Activated CD4-positive, alpha-beta T cell treated with anti-CD3 and anti-CD28 coated beads, Interleukin-2, amount 50 U/mL, for 1 hour (primary cell): ENCODE data around the gene MTA3.
"Not testable (repeated sequence)": the region's sequence is repeated elsewhere in the genome, so short reads cannot be mapped to it uniquely, and the experiment has no call there.

ENCODE experiments used
- DNase-seq: peaks from one replicate; pipeline ENCODE4 v3.0.0-alpha.2; 2020

The MTA3 gene

DNA sequence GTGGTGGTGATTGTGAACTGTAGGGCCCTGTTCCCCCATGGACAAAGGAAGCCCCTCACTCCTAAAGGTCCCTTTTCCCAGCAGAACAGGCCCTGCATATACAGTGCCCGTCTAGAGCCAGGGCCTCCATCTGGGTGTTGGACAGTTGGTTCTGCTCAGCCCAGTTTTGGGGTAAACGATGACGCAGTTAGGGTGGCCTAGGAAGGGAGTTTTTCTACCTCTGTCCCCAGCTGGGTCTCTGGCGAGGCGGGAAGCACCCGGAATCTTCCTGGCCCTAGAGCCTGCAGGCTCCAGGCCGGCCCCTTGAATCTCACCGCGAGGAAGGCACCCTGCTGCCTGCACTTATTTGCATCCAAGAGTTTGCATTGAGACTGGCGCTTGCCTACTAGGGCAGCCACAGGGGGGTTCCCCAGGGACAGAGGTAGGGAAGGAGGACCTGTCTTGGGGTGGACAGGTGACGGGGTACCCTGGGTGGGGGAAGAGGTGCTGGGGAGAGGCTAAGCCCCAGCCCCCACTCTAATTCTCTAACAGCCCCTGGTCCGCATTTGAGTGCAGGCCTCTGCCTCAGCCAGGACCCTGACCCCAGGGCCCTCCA is 529 bp upstream of the MTA3 start:
- peak; percentile 1 for DNase-seq

DNA sequence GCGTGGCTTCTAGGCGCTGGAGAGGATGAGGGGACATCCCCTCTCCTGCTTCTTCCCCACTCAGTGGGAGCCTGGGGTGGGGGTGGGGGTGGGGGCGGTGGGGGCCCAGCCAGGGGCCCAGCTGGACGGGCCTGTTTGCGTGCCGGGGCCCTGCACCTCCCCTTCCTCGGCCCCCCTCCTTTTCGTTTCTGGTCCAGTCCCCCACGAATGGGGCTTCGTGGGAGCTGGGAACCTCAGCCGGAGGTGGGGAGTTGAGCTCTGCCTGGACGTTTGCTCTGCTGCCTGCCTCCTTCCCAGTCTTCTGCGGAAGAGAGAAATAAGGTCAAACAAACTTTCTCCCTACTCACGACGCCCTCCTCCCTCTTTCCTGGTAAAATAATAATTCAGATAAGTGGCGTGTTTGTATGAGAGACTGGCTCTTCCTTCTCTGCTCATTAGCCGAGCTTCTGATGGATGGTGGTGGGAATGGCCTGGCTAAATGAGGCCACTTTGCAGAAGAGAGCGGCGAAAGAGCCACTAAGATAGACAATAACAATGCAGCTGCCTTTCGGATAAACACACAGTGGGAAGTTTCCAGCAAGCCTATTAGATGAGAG is 782 bp downstream of the MTA3 start:
- no peak for DNase-seq

DNA sequence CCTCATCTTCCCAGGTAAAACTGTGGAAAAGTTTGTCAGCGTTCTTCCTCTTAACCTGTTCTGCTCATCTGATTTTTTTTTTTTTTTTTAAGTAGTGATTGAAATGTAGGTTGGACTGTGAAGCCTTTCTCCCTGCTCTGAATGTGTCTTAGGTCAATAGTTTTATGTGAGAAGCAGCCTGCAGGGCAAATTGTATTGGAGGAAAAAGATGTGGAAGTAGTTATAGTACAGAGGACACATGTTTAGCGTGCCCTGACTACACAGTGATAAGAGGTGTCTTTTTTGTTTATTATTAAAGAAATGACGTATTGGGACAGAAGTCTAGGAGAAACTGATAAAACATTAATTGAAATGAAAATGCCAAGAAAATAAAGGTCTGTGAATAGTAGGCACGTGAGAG is 1.5 kb downstream of the MTA3 start:
- DNase-seq = no peak

DNA sequence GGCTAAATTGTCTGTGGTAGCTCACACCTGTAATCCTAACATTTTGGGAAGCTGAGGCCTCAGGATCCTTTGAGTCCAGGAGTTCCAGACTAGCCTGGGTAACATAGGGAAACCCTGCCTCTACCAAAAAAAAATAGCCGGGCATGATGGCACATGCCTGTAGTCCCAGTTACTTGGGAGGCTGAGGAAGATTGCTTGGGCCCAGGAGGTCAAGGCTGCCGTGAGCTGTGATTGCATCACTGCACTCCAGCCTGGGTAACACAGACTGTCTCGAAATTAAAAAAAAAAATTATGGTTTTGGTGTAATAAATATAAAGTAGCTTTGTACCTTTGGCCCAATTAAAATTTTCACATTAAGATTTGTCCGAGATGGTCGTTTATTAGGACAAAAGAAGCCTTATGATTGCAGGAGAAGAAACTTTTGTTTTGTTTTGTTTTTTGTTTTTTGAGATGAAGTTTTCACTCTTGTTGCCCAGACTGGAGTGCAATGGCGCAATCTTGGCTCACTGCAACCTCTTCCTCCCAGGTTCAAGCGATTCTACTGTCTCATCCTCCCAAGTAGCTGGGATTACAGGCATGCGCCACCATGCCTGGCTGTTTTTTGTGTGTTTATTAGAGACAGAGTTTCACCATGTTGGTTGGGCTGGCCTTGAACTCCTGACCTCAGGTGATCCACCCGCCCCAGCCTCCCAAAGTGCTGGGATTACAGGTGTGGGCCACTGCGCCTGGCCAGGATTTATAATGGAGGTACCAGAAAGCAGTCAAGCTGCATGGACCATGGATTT is 4.1 kb downstream of the MTA3 start:
- no peak for DNase-seq

DNA sequence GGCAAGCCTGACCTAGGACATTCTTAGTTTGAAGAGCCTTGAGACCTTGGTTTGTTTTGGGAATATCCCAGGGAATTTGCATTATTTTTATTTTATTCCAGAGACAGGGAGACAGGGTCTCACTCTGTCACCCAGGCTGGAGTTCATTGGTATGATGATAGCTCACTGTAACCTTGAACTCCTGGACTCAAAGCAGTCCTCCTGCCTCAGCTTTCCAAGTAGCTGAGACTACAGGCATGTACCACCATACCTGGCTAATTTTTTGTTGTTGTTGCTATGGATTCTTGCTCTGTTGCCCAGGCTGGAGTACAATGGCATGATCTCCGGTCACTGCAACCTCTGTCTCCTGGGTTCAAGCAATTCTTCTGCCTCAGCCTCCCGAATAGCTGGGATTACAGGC is 4.8 kb downstream of the MTA3 start:
- DNase-seq = no peak

DNA sequence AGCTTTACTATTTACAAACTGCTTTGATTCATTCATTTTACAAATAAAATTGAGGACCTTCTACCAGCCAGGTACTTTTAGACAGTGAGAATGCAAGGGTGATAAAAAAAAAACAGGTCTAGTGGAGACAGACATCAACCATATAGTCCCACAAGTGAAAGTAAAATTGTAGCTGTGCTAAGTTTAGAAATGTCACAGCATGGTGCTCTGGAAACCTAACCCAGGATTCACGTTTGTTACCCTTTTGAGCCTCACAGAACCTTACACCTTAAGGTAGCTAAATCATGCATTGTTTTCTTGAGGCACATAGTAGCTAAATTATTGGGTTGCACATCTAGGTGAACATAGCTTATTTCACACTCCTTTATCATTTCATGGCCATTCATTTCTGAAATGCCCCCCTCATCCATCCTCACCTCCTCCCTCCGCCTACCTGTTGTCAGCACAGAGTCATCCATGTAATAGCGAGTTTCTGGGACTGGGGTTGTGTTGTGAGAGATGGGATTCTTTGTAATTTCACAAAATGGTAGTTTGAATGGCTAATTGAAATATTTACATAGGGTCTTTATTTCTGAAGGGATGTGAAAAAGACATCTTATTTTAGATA is 7.1 kb downstream of the MTA3 start:
- DNase-seq = no peak

DNA sequence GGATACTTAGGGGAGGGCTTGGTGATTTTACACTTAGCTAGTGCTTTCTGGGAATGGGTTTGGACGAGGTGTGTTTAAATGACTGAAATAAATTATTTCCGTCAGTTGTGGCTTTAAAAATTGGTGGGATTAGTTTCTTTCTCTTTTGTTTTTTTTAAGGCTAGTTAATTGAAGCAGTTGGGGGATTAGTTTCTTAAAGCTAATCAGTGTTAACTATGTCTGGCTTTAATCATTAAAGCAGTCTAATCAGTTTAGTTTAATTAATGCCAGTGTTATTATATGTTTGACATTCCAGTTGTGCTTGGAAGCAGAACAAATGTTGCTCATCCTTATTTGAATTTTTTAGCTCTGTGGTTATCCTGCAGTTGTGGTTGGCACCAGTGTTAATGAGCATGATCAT is 10.2 kb downstream of the MTA3 start:
- no peak for DNase-seq

DNA sequence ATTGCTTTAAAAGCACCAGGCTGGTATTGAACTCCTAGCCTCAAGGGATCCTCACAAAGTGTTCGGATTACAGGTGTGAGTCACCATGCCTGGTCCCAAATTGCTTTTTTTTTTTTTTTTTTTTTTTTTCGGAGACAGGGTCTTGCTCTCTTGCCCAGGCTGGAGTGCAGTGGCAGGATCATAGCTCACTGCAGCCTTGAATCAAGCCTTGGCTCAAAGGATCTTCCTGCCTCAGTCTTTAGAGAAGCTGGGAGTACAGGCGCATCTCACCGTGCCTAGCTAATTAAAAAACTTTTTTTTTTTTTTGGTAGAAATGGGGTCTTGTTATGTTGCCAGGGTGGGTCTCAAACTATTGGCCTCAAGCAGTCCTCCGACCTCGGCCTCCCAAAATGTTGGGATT is 12.8 kb downstream of the MTA3 start:
- no peak for DNase-seq

DNA sequence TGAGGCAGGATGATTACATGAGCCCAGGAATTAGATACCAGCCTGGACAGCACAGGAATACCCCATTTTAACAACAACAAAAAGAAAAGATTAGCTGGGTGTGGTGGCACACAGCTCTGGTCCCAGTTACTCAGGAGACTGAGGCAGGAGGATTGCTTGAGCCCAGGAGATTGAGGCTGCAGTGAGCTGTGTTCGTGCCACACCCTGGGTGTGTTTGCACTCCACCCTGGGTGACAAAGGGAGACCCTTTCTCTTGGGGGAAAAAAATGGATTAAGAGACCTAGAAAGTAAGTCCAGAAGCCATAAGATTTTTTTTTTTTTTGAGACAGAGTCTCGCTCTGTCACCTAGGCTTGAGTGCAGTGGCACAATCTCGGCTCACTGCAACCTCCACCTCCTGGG is 16.2 kb downstream of the MTA3 start:
- DNase-seq = not testable (repeated sequence)

DNA sequence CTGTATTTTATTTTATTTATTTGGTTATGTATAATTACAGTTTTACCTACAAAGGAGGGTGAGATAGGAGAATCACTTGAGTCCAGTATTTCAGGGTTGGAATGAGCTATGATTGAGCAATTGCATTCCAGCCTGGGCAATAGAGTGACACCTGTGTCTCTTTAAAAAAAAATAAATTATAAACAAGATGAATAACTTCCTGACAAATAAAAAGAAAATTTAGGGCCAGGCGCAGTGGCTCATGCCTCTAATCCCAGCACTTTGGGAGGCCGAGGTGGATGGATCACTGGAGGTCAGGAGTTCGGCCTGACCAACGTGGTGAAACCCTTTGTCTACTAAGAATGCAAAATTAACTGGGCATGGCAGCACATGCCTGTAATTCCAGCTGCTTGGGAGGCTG is 17.3 kb downstream of the MTA3 start:
- no peak for DNase-seq

DNA sequence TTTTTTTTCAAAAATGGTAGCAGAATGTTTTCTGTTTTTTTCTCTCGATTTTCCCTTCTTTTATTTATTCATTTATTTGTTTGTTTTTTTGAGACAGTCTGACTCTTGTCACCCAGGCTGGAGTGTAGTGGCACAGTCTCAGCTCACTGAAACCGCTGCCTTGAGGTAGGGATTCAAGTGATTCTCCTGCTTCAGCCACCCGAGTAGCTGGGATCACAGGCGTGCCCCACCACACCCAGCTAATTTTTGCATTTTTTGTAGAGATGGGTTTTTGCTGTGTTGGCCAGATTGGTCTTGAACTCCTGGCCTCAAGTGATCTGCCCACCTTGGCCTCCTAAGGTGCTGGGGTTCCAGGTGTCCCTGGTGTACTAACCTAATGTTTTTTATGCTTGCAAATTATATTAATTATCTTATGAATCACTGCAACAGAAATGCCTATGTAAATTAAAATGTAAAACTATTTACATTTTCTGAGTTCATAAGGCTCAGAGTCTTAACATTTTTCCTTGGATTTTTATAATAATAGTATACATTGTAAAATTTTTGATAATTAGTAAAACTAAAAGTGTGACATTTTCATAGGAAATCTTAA is 19.2 kb downstream of the MTA3 start:
- DNase-seq = no peak

DNA sequence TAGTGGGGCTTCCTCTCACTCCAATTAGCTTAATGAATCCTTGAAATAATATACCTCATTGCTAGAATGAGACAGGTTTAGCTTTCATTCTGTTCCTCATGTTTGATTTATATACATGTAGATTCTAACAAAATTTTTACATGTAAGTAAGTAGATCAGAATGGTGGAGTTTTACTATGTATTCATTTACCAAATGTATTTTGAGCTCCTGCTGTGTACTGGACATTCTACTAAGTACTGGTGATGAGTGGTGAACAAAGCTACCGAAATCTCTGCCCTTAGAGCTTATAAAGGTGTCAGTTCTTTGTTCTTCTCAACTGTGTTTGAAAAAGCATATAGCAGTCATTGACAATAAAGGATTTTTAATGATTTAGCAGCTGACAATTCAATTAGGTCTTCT is 19.7 kb downstream of the MTA3 start:
- DNase-seq = no peak

DNA sequence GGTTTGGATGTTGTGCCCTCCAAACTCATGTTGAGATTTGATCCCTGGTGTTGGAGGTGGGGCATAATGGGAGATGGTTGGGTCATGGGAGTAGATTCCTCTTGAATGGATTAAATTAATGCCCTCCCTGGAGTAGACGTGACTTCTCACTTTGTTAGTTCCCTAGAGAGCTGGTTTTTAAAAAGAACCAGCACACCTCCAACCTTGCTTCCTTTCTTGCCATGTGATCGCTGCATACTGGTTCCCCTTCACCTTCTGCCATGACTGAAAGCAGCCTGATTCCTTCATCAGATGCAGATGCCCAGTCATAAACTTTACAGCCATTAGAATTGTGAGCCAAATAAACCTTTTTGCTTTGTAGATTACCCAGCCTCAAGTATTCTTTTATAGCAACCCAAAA is 21.7 kb downstream of the MTA3 start:
- DNase-seq = no peak

DNA sequence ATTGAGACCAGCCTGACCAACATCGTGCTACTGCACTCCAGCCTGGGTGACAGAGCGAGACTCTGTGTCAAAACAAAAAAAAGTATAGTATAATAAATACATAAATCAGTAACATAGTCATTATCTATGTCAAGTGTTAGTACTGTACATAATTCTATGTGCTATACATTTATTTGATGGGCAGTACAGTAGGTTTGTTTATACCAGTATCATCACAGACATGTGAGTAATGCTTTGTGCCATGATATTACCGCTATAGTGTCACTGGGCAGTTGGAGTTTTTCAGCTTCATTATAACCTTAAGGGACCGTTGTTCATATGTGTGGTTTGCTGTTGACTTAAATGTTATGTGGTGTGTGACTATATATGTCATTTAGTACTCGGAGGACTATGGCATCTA is 24.9 kb downstream of the MTA3 start:
- DNase-seq = no peak

DNA sequence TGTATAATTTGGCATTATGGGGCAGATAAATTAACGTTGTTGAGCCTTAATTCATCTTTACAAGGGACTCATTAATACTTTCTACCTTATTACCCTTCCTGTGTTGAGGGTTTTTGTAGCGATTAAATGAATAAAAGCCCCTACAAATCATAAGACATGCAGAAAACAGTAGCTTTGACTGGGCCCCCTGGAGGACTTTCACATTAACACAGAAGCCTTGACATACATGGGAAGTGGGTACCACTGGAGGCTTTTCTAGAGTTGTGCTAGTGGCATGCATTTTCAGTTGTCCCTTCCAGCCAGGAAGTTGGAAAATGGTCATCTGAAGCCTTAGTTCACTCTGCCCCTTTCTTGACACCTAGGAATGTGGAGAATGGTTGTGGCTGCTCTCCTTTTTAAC is 30.2 kb downstream of the MTA3 start:
- DNase-seq = no peak

DNA sequence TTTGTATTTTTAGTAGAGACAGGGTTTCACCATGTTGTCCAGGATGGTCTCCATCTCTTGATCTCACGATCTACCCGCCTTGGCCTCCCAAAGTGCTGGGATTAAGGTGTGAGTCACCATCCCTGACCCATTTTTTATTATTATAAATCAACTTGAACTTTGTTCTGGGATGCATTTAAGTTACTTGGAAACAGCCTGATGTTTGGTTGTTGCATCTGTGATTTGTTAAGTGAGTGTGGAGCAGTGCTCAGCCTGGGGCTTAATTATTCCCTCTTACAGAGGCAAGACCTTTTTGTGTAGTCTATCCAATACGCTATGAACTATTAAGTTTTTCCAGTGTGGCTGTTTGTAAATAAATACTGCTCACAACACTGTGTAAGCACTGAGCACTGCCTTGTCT is 32.6 kb downstream of the MTA3 start:
- no peak for DNase-seq

DNA sequence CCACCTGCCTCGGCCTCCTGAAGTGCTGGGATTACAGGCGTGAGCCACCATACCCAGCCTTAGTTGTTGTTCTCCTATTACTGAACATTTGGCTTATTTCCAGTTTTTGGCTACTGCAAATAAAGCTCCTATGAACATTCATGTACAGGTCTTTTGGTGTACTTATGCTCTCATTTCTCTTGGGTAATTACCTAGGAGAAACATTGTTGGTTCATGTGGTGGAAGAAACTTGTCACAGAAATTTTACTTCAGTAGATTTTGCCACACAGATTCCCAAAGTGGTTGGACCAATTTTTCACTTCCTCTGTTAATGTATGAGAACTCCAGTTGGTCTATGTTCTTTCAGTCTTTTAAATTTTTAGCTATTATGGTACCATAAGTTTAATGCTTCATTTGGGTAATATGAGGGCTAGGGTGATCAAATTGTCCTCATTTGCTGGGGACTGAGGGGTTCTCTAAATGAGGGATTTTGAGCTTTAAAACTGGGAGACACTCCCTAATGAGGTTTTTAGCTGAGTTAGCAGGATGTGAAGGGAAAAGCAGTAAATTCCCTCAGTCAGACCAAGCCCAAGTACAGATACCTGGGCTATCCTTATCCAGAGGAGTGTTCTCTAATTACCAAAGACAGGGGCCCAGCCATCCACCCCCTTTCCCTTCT is 33.9 kb downstream of the MTA3 start:
- no peak for DNase-seq

DNA sequence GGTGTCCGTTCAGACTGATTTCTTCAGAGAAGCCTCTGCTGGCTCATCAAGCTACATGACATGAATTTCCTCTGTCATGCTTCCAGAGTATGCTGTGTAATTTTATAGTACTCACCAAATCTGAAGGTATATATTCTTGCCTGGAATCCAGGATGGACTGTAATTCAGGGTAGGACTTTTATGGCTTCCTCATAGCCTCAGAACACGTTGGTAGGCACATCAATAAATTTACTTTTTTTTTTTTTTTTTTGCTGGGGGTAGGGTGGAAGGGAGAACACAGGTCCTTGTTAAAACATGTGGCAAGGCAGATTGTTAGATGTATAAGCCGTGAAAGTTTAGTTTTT is 34.4 kb downstream of the MTA3 start:
- DNase-seq = no peak

DNA sequence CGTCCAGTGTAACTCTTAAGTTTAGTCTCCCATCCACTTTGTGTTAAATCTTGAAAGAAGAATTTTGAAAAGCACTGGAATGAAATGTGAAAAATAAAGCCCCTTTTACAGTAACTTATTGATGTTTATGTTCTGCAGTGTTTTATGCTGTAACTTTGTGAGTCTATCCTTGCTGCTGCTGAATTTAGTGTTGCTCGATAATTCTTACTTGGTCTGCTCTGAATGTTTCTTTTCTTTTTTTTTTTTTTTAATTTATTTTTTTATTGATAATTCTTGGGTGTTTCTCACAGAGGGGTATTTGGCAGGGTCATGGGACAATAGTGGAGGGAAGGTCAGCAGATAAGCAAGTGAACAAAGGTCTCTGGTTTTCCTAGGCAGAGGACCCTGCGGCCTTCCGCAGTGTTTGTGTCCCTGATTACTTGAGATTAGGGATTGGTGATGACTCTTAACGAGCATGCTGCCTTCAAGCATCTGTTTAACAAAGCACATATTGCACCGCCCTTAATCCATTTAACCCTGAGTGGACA is 36.0 kb downstream of the MTA3 start:
- not testable (repeated sequence) for DNase-seq

DNA sequence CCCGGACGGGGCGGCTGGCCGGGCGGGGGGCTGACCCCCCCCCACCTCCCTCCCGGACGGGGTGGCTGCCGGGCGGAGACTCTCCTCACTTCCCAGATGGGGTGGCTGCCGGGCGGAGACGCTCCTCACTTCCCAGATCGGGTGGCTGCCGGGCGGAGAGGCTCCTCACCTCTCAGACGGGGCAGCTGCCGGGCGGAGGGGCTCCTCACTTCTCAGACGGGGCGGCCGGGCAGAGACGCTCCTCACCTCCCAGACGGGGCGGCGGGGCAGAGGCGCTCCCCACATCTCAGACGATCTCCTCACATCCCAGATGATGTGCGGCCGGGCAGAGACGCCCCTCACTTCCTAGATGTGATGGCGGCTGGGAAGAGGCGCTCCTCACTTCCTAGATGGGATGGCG is 37.7 kb downstream of the MTA3 start:
- not testable (repeated sequence) for DNase-seq

DNA sequence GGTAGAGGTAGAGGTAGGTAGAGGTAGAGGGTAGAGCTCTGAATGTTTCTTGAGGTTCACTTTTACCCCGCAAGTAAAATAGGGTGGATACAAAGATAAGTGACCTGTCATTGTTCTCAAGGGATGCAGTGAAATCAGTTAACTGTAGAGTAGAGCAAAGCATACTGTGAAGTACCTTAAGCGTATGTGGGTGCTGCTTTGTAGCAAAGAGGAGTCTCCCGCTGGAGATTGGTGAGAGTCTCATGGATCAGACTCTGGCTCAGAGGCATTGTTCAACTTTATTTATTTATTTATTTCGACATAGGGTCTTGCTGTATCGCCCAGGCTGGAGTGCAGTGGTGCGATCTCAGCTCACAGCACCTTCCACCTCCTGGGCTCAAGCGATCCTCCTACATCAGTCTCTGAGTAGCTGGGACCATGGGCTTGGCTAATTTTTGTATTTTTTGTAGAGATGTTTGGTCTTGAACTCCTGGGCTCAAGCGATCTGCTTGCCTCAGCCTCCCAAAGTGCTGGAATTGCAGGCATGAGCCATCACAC is 38.7 kb downstream of the MTA3 start:
- DNase-seq = no peak

DNA sequence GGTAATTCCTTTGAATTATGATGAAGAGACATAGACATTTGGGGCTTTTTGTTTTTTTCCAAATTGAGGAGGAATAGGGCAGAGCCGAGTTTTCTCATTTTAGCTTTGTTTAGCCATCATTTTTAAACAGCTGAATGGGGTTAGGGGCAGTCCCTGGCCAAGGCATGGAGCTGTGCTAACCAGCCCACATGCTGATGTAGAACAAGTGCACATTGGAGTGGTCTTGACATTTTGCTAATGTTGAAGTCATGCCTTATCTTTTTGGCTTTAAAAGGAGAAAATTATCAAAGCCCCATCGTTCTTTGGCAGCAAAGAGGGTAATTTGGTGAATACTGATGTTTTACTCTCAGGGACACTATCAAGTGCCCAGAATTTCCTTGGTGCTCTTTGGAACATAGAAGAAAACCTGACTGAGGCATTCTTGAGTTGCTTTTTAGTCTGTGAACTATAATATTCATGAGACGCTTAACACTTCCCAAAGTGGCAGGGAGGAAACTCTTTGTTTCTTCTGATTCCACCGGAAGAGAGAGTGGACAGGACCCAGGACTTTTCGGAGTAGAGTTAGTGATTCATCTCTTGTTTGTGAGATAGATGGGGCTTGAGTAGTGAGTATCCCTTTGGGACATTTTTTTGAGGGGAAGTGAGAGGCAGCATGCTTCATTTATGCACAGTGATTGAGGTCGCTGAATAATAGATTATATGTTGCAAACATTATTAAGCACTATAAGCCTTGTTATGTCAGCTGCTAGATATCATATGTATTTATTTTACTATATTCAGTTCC is 45.0 kb downstream of the MTA3 start:
- no peak for DNase-seq
